M059J (cell line): ENCODE data around the gene GTF3C5. TPM values are rescaled to one million over a fixed set of nuclear protein-coding genes. Genes with fewer than 3 reads are reported as not detected.
A peak's percentile ranks its signal among the peaks of the same experiment; 100 is the strongest.

Experiments
- DNase-seq: peaks from one replicate; pipeline ENCODE4 v3.0.0-alpha.2; 2012; ENCODE audit warnings: low read depth
- total RNA-seq: library from RNA; depleted of rRNA; stranded (reverse); fragments of >200 nt; shearing (Covaris generic); gene quantifications from 2 replicates; pipeline ENCODE4 v1.2.3, GENCODE V29; 2014

Gene GTF3C5
- total RNA-seq, 1 experiment from 2014 or later = 81.1 TPM

DNA sequence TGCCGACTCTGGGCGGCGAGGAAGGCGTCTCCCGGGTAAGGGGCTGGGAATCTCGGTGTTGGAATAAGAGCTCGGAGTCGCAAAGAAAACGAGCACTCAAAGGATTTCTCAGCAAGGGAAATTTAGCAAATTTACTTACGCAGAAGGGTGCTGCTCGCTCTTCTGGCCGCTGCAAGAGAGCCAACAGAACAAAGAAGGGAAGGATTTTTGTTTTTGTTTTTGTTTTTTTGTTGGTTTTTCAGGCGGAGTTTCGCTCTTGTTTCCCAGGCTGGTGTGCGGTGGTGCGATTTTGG, 279 bp downstream of the GTF3C5 start:
- DNase-seq = no peak

DNA sequence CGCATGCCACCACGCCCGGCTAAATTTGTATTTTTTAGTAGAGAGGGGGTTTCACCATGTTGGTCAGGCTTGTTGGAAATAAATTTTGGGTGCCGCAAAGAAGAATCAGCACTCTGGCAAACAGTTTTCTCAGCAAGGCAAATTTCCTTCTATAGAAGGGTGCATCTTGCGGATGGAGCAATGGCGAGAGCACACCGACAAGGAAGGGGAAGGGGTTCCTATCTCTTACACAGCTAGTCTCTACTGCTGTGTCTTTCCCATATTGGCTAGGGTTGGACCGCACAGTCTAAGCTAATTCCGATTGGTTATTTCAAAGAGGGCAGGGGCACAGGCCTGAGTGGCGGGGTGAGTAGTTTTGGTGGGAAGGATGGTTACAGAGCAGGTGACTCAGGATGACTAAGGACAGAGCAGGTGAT, 707 bp downstream of the GTF3C5 start:
- peak; percentile 18 for DNase-seq

DNA sequence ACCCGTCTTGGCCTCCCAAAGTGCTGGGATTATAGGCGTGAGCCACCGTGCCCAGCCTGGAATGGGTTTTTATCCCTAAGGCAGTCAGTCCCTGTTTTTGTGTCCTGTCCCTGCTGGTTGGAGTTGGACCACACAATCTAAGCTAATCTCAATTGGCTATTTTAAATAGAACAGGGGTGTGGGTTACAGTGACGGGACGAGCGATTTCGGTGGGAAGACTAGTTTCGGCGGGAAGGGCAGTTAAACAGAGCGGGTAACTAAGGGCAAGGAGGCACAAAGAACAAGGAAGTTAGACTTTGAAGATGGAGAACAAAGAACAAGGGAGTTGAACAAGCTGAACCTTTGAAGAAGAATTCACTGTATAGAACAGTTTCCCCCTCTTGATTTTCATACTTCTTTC, 1.4 kb downstream of the GTF3C5 start:
- no peak for DNase-seq

DNA sequence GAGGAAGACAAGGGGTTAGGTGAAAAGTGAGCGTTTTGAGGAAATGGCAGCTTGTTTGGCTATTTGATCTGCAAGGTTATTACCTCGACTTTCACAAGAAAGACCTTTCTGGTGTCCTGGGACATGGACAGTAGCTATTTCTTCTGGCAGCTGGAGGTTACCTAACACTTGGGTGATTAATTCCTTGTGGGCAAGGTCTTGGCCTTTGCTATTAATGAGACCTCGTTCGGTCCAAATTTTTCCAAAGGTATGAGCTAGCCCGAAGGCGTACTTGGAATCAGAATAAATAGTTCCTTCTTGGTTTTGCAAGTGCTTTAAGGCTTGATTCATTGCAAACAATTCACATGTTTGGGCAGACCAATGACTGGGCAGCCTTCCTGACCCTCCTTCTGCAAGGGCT, 4.9 kb downstream of the GTF3C5 start:
- DNase-seq = peak; percentile 12

DNA sequence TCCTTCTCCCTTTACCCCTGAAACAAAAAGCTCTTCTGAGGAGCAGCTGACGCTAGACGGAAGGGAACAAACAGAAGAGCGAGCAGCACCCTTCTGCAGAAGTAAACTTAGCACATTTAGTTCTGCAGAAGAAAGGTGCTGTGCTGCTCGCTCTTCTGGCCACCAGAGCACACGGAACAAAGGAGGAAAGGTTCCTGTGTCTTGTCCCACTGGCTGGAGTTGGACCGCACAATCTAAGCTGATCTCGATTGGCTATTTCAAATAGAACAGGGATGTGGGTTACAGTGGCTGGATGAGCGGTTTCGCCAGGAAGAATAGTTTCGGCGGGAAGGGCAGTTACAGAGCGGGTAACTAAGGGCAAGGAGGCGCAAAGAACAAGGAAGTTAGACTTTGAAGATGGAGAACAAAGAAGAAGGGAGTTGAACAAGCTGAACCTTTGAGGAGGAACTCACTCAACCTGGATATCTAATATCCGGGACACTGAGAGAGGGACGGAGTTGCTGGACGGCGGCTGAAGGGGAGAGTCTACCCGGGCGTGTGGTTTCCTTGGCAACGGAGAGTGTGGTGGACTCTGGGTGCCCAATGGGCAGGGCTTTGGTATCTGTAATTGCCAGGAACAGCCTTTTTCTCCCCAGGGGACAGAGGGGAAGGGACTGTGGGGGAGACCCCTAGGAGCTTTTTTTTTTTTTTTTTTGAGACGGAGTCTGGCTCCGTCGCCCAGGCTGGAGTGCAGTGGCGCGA, 7.1 kb downstream of the GTF3C5 start:
- no peak for DNase-seq

DNA sequence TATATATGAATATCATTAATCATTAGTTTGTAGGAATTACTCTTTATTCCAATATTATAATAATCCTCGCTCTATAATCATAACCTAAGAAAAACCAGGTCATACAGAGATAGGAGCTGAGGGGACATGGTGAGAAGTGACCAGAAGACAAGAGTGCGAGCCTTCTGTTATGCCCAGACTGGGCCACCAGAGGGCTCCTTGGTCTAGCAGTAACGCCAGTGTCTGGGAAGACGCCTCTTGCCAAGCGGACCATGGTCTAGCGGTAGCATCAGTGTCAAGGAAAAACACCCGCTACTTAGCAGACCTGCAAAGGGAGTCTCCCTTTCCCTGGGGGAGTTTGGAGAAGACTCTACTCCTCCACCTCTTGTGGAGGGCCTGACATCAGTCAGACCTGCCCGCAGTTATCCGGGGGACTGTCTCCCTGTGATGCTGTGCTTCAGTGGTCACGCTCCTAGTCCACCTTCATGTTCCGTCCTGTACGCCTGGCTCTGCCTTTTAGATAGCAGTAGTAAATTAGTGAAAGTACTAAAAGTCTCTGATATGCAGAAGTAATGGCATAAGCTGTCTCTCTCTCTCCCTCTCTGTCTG, 10.2 kb downstream of the GTF3C5 start:
- peak; percentile 48 for DNase-seq

DNA sequence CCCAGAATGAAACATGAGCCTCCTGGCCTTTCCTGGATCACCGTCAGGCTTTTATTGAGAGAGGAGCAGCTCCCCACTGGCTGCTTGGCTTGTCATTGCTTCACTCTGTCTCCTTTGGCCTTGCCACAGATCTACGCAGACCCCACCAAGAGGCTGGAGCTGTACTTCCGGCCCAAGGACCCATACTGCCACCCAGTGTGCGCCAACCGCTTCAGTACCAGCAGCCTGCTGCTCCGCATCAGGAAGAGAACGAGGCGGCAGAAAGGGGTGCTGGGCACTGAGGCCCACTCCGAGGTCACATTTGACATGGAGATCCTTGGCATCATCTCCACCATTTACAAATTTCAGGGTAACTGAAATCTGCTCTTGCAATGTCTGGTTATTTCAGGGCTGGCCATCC, 11.2 kb downstream of the GTF3C5 start:
- no peak for DNase-seq

DNA sequence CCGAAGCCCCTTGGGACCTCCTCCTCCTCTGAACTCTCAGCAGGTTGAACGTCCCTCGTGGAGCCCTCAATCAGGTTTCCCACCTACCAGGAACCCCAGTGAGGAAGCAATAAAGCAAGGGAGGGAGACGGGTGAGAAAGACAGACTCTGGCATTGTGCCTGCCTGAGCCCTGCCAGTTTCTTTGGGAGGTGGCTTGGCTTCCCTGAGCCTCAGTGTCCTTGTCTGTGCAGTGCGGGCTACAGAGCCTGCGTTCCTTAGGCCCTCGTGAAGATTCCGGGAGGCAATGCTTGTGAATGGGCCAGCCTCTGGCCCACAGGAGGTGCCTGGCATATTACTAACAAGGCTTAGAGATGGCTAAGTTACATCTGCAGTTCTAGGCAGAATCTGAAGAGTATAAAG, 11.9 kb downstream of the GTF3C5 start:
- DNase-seq = no peak

DNA sequence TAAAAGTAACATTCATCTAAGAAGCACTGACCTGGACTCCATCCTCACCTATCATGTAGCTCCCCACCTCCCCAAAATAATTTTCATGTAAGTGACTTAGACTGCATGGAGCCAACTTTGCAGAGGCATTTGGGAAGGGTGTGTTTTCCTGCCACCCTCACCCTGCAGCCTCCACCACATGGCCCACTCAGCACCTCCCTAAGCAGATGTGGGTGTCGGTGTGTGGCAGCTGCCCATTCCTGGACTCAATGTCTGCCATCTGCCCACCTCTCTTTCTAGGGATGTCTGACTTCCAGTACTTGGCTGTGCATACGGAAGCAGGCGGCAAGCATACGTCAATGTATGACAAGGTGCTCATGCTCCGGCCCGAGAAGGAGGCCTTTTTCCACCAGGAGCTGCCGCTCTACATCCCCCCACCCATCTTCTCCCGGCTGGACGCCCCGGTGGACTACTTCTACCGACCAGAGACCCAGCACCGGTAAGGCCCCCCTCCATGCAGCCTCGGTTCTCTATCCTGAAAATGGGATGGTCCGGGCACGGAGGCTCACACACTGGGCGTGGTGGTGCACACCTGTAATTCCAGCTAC, 12.7 kb downstream of the GTF3C5 start:
- no peak for DNase-seq

DNA sequence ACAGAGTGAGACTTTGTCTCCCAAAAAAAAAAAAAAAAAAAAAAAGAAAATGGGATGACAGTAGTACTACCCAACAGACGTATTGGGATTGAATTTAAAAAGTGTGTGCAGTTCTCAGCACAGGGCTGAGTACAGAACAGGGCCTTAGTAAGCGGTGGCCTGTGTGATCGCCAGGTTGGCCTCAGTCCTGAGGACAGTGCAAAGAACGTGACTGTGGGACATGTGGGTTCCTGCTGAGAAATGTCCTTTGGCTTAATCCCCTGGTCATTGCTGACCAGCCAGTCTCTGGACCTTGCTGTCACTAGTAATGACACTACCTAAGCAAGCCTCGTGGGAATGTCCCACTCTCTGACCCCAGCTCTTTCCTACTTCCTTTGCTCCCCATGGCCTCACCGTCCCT, 13.3 kb downstream of the GTF3C5 start:
- no peak for DNase-seq

DNA sequence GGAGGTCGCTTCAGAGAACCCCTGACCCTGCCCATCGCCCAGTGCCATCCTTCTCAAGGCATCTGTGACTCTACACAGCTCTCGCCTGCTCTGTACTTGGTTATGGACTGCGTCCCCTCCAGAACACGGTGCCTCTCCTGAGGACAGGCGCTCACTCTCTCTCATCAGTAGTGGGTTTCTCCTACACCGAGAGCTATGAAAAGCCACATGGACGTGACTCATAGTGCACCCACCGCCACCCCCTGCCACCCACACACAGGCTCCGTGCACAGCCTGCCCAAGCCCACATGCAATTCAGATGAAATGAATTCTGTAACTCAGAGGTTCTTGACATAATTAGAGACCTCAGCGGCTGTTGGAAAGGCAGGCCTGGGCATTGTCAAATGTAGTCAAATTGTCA, 13.9 kb downstream of the GTF3C5 start:
- DNase-seq = no peak

DNA sequence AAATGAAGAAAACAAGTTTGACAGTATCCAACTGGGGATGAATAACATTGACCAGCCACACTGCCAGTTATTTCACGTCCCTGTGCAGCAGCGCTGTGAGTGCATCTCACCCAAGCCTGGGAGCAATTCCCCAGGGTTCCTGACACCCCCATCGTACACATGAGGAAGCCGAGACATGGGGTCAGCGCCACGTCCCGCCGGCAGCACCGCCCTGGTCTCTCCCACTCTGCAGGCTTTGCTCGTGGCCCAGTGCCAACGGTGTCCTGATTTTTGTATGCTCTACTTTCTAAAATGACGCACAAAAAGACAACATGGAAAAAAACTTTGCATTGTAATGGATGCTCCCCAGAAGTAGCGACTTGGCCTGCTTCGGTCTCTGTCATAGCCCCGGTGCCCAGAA, 14.3 kb downstream of the GTF3C5 start:
- no peak for DNase-seq

DNA sequence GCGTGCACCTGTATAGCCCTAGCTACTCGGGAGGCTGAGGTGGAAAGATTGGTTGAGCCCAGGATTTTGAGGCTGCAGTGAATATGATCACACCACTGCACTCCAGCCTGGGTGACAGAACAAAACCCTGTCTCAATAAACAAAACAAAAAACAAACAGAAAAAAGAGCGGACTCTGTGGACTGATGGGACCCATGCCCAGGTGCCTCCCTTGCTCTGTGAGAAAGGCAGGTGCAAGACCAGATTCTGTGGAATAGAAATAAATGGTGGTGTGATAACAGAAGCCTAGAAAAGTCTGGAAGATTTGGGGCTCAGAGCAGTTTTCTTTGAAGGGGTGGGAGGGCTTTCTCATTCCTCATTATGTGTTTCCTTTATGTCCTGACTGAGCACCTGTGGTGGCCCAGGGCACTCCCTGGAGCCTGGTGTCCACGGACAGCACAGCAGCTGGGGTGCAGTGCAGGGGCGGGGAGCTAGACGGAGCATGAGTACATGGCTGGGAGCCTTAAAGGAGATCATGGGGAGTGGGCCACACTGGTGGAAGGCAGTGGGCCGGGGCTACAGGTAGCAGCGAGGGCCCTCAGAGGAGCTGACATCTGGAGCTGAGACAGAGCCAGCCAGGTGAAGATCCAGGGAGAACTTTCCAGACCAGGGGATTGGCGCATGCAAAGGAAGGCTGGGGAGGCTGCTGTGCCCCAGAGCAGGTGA, 15.6 kb downstream of the GTF3C5 start:
- DNase-seq = no peak

DNA sequence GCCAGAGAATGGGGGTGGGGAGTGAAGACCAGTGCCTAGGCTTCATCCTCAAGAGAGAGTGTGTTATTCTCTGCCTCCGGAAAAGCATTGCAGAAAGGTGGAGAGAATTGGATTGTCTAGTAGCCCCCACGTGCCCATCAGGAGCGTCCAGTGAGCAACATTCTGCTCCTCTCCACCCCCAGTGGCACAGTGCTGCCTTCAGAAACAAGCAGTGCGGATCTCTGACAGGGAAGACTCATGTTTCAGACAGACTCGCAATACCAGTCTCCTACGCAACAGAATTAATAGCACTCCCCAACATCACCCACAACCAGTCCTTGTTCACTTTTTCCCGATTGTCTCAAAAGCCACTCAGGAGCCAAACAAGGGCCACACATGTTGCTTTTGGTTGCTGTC, 16.1 kb downstream of the GTF3C5 start:
- no peak for DNase-seq

DNA sequence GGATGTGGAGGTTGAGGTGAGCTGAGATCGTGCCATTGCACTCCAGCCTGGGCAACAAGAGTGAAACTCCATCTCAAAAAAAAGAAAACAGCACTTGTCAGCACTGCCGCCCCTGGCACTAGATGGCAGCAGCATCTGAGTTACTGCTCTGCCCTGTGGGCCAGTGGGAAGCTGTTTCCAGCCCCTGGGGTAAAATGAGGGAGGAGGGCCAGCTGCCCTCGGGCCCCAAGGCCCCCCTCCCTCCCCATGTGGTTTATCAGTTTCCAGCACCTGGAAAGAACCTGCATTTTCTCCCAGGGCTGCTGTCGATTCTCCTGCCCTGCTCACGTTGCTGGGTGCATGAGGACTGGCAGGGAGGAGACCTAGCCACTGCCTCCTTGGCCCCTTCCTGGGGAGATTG, 17.8 kb downstream of the GTF3C5 start:
- no peak for DNase-seq

DNA sequence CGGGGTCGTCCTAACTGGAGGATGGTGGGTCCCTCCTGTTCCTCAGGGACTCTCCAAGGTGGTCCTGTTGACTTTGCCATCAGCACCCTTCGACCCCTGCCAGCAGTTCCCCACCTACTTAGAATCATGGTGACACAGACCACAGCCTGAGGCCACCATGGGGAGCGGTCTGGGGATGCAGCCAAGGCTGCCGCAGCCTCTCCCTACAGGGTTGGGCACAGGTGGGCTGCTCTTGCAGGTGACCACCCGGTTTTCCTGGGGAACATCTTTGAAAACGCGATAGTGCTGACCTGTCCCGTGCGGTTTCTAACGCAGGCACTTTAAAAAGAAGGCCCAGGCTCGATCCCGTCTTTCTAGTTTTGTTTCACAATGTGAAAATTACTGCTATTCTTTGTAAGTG, 18.2 kb downstream of the GTF3C5 start:
- DNase-seq = no peak

DNA sequence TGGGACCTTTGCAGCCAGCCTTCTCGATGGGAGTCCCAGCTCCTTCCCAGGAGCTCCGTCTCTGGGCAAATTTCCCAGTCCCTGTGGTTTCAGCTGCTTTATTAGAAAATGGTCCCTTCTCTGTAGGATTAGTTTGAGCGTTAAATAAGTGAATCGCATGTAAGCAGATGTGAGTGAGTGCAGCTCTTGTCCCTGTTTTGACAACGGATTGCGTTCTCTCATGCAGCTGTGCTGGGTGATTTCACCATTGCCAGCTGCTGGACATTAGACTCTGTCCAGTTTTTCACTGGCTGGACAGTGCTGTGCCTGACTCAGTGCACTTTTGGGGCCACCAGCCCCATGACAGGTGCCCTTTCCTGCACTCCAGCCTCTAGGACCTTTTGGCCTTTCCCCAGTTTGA, 19.3 kb downstream of the GTF3C5 start:
- DNase-seq = peak; percentile 71

DNA sequence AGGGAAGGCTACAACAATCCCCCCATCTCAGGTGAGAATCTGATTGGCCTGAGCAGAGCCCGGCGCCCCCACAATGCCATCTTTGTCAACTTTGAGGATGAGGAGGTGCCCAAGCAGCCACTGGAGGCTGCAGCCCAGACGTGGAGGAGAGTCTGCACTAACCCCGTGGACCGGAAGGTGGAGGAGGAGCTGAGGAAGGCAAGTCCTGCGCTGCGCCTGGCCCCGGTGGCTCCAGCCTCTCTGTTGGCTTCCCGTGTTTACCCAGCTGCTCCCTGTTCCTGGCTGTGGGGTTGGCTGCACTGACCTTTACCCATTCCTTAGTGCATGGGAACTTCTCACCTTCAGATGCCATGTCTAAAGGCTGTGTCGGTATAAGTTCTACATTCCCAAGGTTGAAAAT, 20.0 kb downstream of the GTF3C5 start:
- no peak for DNase-seq

DNA sequence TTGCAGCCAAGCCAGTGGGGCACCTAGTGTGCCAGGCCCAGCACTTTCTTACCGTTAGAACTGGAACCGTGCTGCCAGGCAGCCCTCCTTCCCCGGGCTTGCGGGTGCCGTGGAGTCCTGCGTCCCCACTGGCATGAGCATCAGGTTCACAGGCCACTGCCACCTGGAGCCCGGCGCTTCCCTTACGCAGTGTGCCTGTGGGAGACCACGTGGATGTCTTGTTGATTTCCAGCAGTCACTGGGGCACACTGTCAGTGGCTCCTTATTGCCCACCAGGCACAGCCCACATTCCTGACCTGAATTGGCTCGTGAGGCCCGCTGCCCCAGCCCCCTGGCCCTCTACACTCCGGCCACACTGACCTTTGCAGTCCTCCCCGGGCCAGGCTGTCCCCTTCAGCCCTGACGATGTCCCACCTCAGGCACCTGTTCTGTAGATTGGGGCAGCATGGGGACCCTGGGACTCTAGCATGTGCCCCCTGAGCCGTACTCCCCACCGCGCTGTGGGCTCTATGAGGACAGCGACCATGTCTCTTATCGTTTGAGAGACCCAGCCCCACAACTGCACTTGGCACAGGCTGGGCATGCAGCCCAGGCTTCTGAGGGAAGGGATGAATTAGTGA, 20.6 kb downstream of the GTF3C5 start:
- DNase-seq = no peak

DNA sequence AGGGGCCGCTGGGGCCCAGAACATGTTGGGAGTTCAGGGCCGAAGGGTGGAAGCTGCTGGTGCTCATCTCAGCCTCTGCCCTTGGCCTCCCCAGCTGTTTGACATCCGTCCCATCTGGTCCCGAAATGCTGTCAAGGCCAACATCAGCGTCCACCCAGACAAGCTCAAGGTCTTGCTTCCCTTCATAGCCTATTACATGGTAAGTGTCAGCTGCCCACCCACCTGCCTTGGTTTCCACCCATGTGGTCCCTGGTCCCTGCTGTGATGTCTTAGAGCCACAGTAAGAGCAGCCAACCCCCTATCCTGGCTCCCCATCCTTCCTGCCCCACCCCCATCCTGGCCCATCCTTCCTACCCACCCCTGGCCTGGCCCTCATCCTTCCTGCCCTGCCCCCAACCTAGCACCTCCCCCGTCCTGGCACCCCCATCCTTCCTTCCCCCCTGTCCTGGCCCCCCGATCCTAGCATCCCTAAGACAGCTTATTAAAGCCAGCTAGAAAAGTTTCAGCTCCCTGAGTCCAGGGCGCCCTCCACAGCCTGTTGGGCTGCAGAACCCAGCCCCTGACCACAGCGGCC, 21.3 kb downstream of the GTF3C5 start:
- no peak for DNase-seq

DNA sequence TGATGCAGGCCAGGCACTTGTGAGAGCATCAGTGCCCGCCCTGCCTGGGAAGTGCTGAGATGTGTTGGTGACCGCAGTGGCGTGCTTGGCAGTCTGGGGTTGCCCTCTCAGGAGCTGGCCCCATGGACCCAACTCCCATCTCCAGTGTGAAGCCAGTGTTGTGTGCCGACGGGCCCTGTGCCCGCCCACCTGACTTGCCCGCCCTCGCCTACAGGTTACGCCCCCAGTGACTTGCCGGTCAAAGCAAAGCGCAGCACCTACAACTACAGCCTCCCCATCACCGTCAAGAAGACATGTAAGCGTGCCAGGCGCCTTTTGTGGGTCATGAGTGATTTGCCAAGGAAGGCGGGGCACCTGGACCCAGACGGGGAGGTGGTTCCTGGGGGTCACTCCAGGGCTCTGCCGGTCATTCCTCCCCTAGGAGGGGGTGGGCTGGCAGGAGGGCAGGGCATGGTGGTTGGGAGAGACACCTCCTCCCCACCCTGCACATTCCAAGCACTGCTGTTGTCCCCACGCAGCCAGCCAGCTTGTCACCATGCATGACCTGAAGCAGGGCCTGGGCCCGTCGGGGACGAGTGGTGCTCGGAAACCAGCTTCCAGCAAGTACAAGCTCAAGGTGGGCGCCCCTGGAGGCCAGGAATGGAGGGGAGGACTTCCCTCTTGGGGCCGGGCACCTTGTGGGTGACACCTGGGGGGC, 23.5 kb downstream of the GTF3C5 start:
- DNase-seq = no peak

DNA sequence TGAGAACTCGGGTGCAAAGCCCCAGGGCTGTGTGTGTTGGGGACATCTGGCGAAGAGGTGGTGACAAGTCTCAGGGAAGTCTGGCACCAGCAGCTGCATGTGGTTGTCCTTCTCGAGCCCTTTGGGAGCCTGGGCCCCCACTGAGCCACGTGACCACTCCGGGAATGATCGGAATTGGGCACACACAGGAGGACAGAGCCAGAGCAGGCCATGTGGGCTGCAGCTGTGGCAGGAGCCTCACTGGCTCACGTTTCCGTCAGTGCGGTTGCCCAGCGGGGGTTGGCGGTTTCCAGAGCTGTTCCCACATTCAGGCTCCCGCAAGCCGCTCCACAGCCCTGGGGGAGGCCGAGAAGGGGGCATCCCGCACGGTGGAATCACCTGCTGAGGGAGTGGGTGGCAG, 24.2 kb downstream of the GTF3C5 start:
- no peak for DNase-seq
